MCF 10A (cell line): ENCODE data around the gene KIF20A. TPM values are rescaled to one million over a fixed set of nuclear protein-coding genes. Genes with fewer than 3 reads are reported as not detected.
A peak's percentile ranks its signal among the peaks of the same experiment; 100 is the strongest.

Source experiments
- BruUV-seq: library from RNA; stranded (reverse); fragments of 400-500 nt; replicated peaks from 2 replicates; lab custom pipeline; 2021; lab: Mats Ljungman, UMichigan
- CTCF ChIA-PET: fragments of 300-600 bp; sonication (Branson Sonifier 250); formaldehyde crosslinking; extraction: SDS; loops from one replicate; lab custom pipeline; 2021; ENCODE audit warnings: antibody characterized with exemption, inconsistent platforms; lab: Yijun Ruan, JAX
- POLR2A ChIA-PET: fragments of 300-600, 350-650 bp; sonication (Branson Sonifier 250); formaldehyde crosslinking; extraction: SDS; loops from one replicate; lab custom pipeline; 2020; ENCODE audit warnings: antibody characterized with exemption, inconsistent platforms; lab: Yijun Ruan, JAX
- DNase-seq: peaks from one replicate; pipeline ENCODE4 v3.0.0-alpha.2; 2018; ENCODE audit not compliant: unreplicated experiment
- H3K27ac Mint-ChIP-seq: one replicate; pipeline ENCODE4 v1.8.0; 2022; ENCODE audit warnings: mild to moderate bottlenecking, low read depth, mixed read lengths; ENCODE audit not compliant: unreplicated experiment
- H3K27me3 Mint-ChIP-seq: one replicate; pipeline ENCODE4 v1.8.0; 2022; ENCODE audit warnings: mixed read lengths; ENCODE audit not compliant: insufficient read depth, unreplicated experiment
- H3K36me3 Mint-ChIP-seq: one replicate; pipeline ENCODE4 v1.8.0; 2022; ENCODE audit warnings: mild to moderate bottlenecking, moderate library complexity, mixed read lengths; ENCODE audit not compliant: insufficient read depth, unreplicated experiment
- H3K4me1 Mint-ChIP-seq: one replicate; pipeline ENCODE4 v1.8.0; 2022; ENCODE audit warnings: mixed read lengths; ENCODE audit not compliant: insufficient read depth, unreplicated experiment
- H3K4me3 Mint-ChIP-seq: one replicate; pipeline ENCODE4 v1.8.0; 2022; ENCODE audit warnings: mild to moderate bottlenecking, moderate library complexity, mixed read lengths; ENCODE audit not compliant: unreplicated experiment
- H3K9me3 Mint-ChIP-seq: one replicate; pipeline ENCODE4 v1.8.0; 2022; ENCODE audit warnings: mixed read lengths; ENCODE audit not compliant: unreplicated experiment
- intact Hi-C: fragments of 100-400 bp; cut with micrococcal nuclease; formaldehyde crosslinking; loops from 2 replicates; pipeline ENCODE4 v1.14.1; 2022
- total RNA-seq: library from RNA; stranded (reverse); gene quantifications from 2 replicates; pipeline ENCODE4 v1.2.3, GENCODE V29; 2022
- TF ChIP-seq, protein P1 (sequence below): fragments of 200-600 bp; IDR thresholded peaks from one replicate; pipeline ENCODE4 v1.8.0; 2022; ENCODE audit warnings: antibody characterized with exemption, mild to moderate bottlenecking; ENCODE audit not compliant: unreplicated experiment

KIF20A gene
- total RNA-seq, 1 experiment from 2014 or later, result 30.6 TPM

DNA sequence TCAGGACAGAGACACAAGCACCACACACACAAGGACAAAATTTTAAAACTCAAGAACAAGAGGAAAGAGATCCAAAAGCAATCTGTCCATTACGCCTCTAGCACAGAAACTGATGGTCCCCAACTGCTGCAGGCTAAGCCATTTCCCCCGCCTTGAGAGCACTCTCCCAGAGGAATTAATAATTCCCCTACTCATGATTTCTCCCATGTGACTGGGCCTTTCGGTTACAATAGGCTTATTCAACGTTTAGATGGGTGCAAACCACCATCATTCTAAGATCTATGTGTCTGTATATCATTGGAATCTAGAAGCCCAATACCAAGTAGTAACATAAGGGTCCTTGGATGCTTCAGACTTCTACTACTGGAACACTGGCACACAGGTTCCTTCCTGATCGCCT is 19.2 kb upstream of the KIF20A start:
- Mint-ChIP-seq H3K27me3 (no peaks in the 10 kb centered on the region), H3K36me3 (peaks cover 90% of the 10 kb centered on the region), H3K4me1 (no peaks in the 10 kb centered on the region), H3K4me3 (no peak overlapping the region), H3K27ac (no peak overlapping the region), H3K9me3 (no peaks in the 10 kb centered on the region)
- TF ChIP-seq, protein P1, sequence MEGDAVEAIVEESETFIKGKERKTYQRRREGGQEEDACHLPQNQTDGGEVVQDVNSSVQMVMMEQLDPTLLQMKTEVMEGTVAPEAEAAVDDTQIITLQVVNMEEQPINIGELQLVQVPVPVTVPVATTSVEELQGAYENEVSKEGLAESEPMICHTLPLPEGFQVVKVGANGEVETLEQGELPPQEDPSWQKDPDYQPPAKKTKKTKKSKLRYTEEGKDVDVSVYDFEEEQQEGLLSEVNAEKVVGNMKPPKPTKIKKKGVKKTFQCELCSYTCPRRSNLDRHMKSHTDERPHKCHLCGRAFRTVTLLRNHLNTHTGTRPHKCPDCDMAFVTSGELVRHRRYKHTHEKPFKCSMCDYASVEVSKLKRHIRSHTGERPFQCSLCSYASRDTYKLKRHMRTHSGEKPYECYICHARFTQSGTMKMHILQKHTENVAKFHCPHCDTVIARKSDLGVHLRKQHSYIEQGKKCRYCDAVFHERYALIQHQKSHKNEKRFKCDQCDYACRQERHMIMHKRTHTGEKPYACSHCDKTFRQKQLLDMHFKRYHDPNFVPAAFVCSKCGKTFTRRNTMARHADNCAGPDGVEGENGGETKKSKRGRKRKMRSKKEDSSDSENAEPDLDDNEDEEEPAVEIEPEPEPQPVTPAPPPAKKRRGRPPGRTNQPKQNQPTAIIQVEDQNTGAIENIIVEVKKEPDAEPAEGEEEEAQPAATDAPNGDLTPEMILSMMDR, result no peak
- POLR2A ChIA-PET, result no interaction called here
- BruUV-seq, result no TSS peak
- CTCF ChIA-PET, result interaction anchor here (0.9 kb wide), 1 partner anchor 380 kb away, joined by 3 read pairs; no protein-coding TSS in a partner anchor
- DNase-seq, result no peak
- intact Hi-C loops, result no loop called here

DNA sequence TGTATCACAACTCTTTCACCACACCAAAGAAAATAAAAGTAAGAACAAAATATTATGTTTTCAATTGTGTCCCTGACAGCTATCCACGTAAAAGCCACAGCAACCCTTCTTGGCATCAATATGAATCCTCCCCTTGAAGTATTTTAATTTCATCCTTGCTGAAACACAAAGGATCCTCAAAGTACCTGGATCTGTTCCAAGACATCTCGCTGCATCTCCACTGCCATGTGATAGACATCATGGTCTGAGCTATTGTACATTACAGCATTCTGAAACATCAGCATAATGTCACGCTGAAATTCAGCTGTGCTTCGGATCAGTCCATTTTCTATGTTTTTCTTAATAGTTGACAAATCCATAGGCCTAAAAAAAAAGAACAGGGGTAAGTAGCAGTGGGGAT is 18.2 kb upstream of the KIF20A start:
- Mint-ChIP-seq H3K4me3 (no peak overlapping the region), H3K36me3 (peaks cover 97% of the 10 kb centered on the region), H3K4me1 (no peaks in the 10 kb centered on the region), H3K27ac (no peak overlapping the region), H3K9me3 (no peaks in the 10 kb centered on the region), H3K27me3 (no peaks in the 10 kb centered on the region)
- ChIA-PET CTCF (no interaction called here), POLR2A (interaction anchor here (0.9 to 1.0 kb wide), 2 partner anchors 9 to 10 kb away, joined by 3 read pairs; no protein-coding TSS in a partner anchor)
- TF ChIP-seq, protein P1, result no peak
- DNase-seq, result no peak
- BruUV-seq, result no TSS peak
- intact Hi-C loops, result no loop called here

DNA sequence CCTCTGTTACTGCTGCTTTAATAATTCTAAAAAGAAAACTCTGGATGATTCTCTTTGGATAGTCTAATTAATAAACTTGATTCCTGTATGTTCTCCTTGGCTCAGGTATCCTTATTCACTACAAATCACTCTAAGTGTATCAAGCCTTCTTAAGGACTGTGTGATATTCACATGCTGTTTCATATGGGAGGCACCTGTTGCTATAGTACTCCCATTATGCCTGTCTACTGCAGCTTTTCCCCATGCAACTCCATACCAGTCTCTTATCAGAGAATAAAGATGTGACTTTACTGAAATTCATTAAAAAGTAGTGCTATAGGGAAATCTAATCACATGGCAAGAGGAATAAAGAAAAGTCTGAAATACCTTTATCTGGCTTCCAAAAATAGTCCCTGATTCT is 15.2 kb upstream of the KIF20A start:
- DNase-seq, result no peak
- BruUV-seq, result no TSS peak
- ChIA-PET CTCF (interaction anchor here (0.8 to 2.6 kb wide), 4 partner anchors 14 to 411 kb away, joined by 3 to 9 read pairs (median 4); partner anchors contain the start of gene BRD8), POLR2A (interaction anchor here (1.0 kb wide), 1 partner anchor 14 kb away, joined by 4 read pairs; no protein-coding TSS in a partner anchor)
- TF ChIP-seq, protein P1, result no peak
- Mint-ChIP-seq H3K27me3 (no peaks in the 10 kb centered on the region), H3K27ac (peak overlapping the region; percentile 68), H3K36me3 (peaks cover 100% of the 10 kb centered on the region), H3K4me3 (no peak overlapping the region), H3K4me1 (no peaks in the 10 kb centered on the region), H3K9me3 (no peaks in the 10 kb centered on the region)
- intact Hi-C loops, result no loop called here

DNA sequence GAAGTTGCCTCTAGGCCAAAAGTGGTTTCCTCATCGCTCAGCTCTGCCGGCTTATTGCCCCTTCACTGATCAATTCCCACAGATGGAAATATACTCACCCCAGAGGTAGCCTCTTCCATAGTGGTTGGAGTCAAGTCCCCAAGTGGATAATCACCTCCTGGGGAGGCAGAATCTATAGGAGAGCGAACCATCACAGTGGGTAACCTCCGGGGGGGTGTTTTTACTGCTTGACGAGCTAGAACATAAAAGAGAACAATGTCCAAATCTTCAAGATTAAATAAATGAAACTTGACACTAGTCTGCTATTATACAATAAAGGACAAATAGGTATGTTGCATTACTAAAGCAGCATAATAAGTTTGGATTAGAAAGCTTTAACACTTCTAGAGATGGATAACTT is 9.8 kb upstream of the KIF20A start:
- no peak overlapping the region for H3K4me3 Mint-ChIP-seq
- CTCF ChIA-PET, result interaction anchor here (0.6 to 1.5 kb wide), 5 partner anchors 27 to 183 kb away, joined by 3 to 5 read pairs (median 4); partner anchors contain the start of gene KDM3B

More for the DNA sequence above, 9.8 kb upstream of the KIF20A start:
- Mint-ChIP-seq H3K4me1 (peaks cover 6% of the 10 kb centered on the region), H3K27me3 (no peaks in the 10 kb centered on the region), H3K9me3 (no peaks in the 10 kb centered on the region), H3K36me3 (peaks cover 99% of the 10 kb centered on the region), H3K27ac (no peak overlapping the region)
- DNase-seq, result no peak
- no TSS peak for BruUV-seq
- intact Hi-C loops, result no loop called here
- TF ChIP-seq, protein P1, result no peak
- POLR2A ChIA-PET, result interaction anchor here (0.7 to 0.8 kb wide), 2 partner anchors 9 to 10 kb away, joined by 3 read pairs; no protein-coding TSS in a partner anchor
